ENCODE results near the gene VIPAS39.

The VIPAS39 gene

DNA sequence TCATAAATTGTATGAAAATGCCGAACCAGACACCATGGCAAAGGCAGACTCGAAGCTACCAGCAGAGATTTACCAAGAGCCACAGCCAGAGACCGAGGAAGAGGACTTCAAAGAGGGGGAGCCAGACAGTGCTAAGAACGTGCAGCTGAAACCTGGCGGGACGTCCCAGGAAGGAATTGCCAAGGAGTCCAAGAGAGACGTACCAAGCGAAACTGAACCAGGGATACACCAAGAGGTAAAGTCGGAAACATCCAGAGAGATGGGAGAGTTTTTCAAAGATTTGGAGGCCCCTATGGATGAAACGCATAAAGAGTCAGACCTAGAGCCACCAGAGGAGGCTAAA, 79.9 kb downstream of the VIPAS39 start:
- no peak overlapping the region for H3K9ac ChIP-seq (ENCODE audit: low read depth, low read length)
- H3K4me3 ChIP-seq (ENCODE audit: low read depth, low read length): peak overlapping the region; percentile 91
- H3K36me3 ChIP-seq (ENCODE audit: control insufficient read depth, insufficient read depth, low read length): no peaks in the 10 kb centered on the region
- no peaks in the 10 kb centered on the region for H3K4me1 ChIP-seq (ENCODE audit: control insufficient read depth, insufficient read depth, low read length)
- peaks cover 3% of the 10 kb centered on the region for H3K27me3 ChIP-seq (ENCODE audit: control insufficient read depth, insufficient read depth, low read length)
- H3K9me3 ChIP-seq (ENCODE audit: control insufficient read depth, insufficient read depth, low read length): no peaks in the 10 kb centered on the region

DNA sequence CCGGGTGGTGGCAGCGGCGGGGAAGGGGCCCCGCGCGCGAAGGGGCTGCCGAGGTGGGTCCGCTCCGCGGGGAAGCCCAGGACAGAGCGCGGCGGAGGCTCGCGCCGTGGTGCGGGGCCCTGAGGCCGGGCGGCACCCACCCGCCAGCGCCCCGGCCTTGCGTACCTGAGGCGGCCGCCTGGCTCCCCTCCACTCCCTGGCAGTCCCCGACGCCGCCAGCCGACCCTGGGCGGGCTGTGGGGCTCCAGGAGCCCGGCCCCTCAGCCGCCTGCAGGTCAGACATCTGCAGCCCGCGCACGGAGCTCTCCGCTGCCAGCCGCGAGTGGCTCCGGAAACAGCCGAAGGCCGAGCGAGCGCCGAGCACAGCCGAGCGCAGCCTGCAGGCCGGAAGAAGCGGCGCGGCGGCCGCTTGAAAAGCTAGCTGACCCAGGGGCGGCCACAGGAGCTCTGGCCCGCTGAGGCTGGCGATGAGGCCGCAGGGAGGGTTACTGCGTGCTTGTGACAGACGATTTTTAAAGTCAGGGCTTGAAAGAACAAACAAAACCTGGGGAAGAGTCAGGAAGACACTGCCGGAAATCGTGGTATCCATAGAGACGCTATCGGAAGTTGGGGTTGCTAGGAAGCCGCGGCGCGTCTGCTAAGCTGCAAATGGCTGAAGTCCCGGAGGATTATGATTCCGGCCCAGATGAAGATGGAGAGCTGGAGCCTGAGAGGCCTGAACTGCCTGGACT, 80.5 kb downstream of the VIPAS39 start, which contains the start of the genes SAMD15 and TMED8:
Gene SAMD15, plus strand, starts transcription at position 609 of the 731 bp plus-strand sequence. Its CDS starts 40 bp downstream, at position 649.
Gene TMED8, minus strand, starts transcription at position 324 of the 731 bp plus-strand sequence. Its CDS starts 41 bp downstream, at position 283.
- no peaks in the 10 kb centered on the region for H3K9me3 ChIP-seq (ENCODE audit: control insufficient read depth, insufficient read depth, low read length)
- peak within 1 kb of the TSS; percentile 61 for H3K9ac ChIP-seq (ENCODE audit: low read depth, low read length)
- H3K27me3 ChIP-seq (ENCODE audit: control insufficient read depth, insufficient read depth, low read length): peaks cover 3% of the 10 kb centered on the region

More for the DNA sequence above, 80.5 kb downstream of the VIPAS39 start, which contains the start of the genes SAMD15 and TMED8:
- H3K4me3 ChIP-seq (ENCODE audit: low read depth, low read length): peak within 1 kb of the TSS; percentile 91
- no peaks in the 10 kb centered on the region for H3K4me1 ChIP-seq (ENCODE audit: control insufficient read depth, insufficient read depth, low read length)
- H3K36me3 ChIP-seq (ENCODE audit: control insufficient read depth, insufficient read depth, low read length): no peaks in the 10 kb centered on the region
